ENCODE data around the gene VKORC1.
"Not testable (repeated sequence)": the region's sequence is repeated elsewhere in the genome, so short reads cannot be mapped to it uniquely, and the experiment has no call there.

Gene VKORC1

GRCh38 chr16:31108794-31109558, 14.4 kb upstream of the VKORC1 start:
- H3K27ac ChIP-seq: peak overlapping the region; percentile 69
- TF ChIP-seq ZFX (IDR thresholded peaks at IDR 0.05; ENCODE audit: borderline replicate concordance) (no peak), CTCF (IDR thresholded peaks at IDR 0.05) (no peak)

GRCh38 chr16:31108035-31108793, 13.6 kb upstream of the VKORC1 start, which contains the start of gene BCKDK:
BCKDK (plus strand) TSS chr16:31108386; CDS start chr16:31109224, 838 bp downstream.
- H3K27ac ChIP-seq: peak within 1 kb of the TSS; percentile 69
- TF ChIP-seq CTCF (IDR thresholded peaks at IDR 0.05) (no peak), ZFX (IDR thresholded peaks at IDR 0.05; ENCODE audit: borderline replicate concordance) (no peak)

- H3K27ac ChIP-seq: peak overlapping the region; percentile 69
- TF ChIP-seq ZFX (IDR thresholded peaks at IDR 0.05; ENCODE audit: borderline replicate concordance): no peak
- no peak for TF ChIP-seq CTCF (IDR thresholded peaks at IDR 0.05)
These were observed 12.9 kb upstream of the VKORC1 start for GRCh38 chr16:31107465-31107867.

- H3K27ac ChIP-seq: no peak overlapping the region
- TF ChIP-seq ZFX (IDR thresholded peaks at IDR 0.05; ENCODE audit: borderline replicate concordance) (no peak), CTCF (IDR thresholded peaks at IDR 0.05) (no peak)
These were observed 12.2 kb upstream of the VKORC1 start for GRCh38 chr16:31106509-31107464.

- TF ChIP-seq CTCF (IDR thresholded peaks at IDR 0.05): peak; percentile 98
- TF ChIP-seq ZFX (IDR thresholded peaks at IDR 0.05; ENCODE audit: borderline replicate concordance): no peak
- H3K27ac ChIP-seq: no peak overlapping the region
These were observed 11.1 kb upstream of the VKORC1 start for GRCh38 chr16:31105677-31106213.

- not testable (repeated sequence) for H3K27ac ChIP-seq
These were observed 6.5 kb upstream of the VKORC1 start for GRCh38 chr16:31100876-31101641.

All from 22Rv1 (cell line).